ENCODE data around the gene CTU1.
"Not testable (repeated sequence)": the region's sequence is repeated elsewhere in the genome, so short reads cannot be mapped to it uniquely, and the experiment has no call there.

The CTU1 gene

DNA sequence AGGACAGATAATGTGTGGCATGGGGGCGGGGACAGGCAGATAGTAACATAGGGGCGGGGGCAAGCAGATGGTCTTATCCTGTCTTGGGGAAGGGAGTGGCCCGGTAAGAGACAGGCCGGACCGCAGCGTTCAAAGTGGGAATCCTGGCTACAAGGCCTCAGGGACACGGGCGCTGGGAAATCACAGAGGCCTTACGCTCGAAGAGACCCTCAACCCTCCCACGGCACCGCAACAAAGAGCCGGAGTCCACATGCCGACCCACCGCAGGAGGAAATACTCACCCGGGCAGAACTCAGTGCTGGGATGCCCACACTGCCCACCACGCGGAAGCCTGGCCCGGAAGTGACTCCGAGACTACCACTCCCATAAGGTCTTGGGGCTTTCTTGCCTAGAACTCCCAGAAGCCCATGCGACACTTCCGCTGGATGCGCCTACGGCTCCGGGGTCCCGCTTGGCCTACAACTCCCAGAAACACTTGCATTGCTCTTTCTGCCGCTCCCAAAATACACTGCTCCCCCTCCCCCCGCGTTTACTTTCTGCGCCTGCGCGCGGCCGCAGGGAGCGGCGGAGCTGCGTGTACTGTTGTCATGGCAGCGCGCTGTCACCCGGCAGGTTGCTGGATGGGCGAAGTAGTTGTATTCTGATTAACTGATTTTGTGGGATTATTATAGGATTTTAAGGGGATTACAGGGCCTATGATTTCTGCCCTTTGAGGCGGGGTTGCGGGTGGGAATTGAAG, at the start of gene CTU1:
Gene CTU1, minus strand, starts transcription at position 344 of the 739 bp plus-strand sequence. CDS start 3,840 bp downstream, outside the sequence.
- Mint-ChIP-seq H3K9me3 (no peaks in the 10 kb centered on the region), H3K36me3 (ENCODE audit: low read depth) (peaks cover 24% of the 10 kb centered on the region), H3K4me1 (ENCODE audit: low read depth) (peaks cover 41% of the 10 kb centered on the region), H3K4me3 (peak within 1 kb of the TSS; percentile 88), H3K27me3 (no peaks in the 10 kb centered on the region), H3K27ac (peak within 1 kb of the TSS; percentile 97)

DNA sequence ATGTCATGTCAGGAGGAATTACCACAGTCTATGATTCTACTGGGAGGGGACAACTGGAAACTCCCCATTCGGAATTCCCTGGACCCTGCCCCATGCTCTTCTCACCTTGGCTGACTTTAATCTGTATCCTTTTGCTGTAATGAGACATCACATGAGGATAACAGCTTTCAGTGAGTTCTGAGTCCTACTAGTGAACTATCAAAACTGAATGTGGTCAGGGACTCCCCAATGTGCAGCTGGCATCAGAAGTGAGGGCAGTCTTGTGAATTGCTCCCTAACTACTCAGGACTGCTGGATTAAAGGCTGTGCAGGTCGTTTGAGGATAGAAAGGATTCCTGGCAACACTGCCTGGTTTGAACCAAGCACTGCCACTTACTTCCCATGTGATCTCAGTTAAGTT, 49.1 kb upstream of the CTU1 start:
- H3K4me3 Mint-ChIP-seq: no peak overlapping the region
- no peaks in the 10 kb centered on the region for H3K9me3 Mint-ChIP-seq
- peaks cover 3% of the 10 kb centered on the region for H3K27me3 Mint-ChIP-seq
- H3K36me3 Mint-ChIP-seq (ENCODE audit: low read depth): no peaks in the 10 kb centered on the region
- no peak overlapping the region for H3K27ac Mint-ChIP-seq
- H3K4me1 Mint-ChIP-seq (ENCODE audit: low read depth): peaks cover 10% of the 10 kb centered on the region

DNA sequence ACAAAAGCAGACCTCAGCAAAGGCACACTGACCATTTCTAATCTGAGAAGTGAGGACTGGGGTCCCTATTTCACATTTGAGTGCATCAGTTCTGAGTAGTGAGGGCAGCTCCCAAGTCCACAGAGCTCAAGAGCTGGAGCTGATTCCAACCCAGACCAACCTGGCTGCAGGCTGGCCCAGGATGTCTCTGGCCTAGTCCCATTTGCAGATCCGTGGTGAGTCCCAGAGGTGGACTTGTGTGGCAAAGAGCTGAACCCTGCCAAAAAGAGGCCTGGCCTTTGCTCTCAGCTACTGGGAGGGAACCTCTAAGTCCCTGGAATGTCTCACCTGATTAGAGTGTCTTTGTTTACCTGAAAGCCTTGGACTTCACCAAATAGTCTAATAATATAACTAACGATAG, 48.5 kb upstream of the CTU1 start:
- Mint-ChIP-seq H3K27me3 (peaks cover 3% of the 10 kb centered on the region), H3K4me1 (ENCODE audit: low read depth) (peaks cover 10% of the 10 kb centered on the region), H3K27ac (no peak overlapping the region), H3K4me3 (no peak overlapping the region), H3K9me3 (no peaks in the 10 kb centered on the region), H3K36me3 (ENCODE audit: low read depth) (no peaks in the 10 kb centered on the region)

DNA sequence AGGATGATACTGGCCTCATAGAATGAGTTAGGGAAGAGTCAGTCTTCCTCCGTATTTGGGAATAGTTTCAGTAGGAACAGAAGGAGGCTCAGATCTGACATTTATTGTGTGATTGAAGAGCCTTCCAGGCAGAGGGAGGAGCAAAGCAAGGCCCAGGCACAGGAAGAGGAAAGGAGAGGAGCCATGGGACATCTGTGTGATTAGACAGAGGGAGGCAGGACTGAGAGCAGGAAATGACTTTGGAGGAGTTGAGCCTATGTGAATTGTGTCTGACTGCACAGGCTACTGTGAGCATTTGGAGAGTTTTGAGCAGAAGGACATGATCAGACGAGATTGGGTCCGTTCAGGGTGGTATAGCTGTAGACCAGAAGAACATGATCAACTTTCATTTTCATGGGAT, 42.4 kb upstream of the CTU1 start:
- H3K9me3 Mint-ChIP-seq: no peaks in the 10 kb centered on the region
- no peak overlapping the region for H3K4me3 Mint-ChIP-seq
- H3K27ac Mint-ChIP-seq: no peak overlapping the region
- peaks cover 3% of the 10 kb centered on the region for H3K4me1 Mint-ChIP-seq (ENCODE audit: low read depth)
- no peaks in the 10 kb centered on the region for H3K36me3 Mint-ChIP-seq (ENCODE audit: low read depth)
- H3K27me3 Mint-ChIP-seq: no peaks in the 10 kb centered on the region

DNA sequence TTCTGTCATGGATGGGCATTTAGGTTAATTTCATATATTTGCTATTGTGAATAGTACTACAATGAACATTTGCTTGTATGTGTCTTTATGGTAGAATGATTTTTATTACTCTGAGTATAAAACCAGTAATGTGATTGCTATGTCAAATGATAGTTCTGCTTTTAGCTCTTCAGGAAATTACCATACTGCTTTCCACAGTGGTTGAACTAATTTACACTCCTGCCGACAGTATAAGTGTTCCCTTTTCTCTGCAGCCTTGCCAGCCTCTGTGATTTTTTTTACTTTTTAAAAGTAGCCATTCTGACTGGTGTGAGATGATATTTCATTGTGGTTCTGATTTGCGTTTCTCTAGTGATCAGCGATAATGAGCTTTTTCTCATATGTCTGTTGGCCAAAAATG, 40.4 kb upstream of the CTU1 start:
- H3K4me3 Mint-ChIP-seq: no peak overlapping the region
- H3K27me3 Mint-ChIP-seq: no peaks in the 10 kb centered on the region
- no peaks in the 10 kb centered on the region for H3K9me3 Mint-ChIP-seq
- H3K27ac Mint-ChIP-seq: no peak overlapping the region
- no peaks in the 10 kb centered on the region for H3K36me3 Mint-ChIP-seq (ENCODE audit: low read depth)
- peaks cover 3% of the 10 kb centered on the region for H3K4me1 Mint-ChIP-seq (ENCODE audit: low read depth)

DNA sequence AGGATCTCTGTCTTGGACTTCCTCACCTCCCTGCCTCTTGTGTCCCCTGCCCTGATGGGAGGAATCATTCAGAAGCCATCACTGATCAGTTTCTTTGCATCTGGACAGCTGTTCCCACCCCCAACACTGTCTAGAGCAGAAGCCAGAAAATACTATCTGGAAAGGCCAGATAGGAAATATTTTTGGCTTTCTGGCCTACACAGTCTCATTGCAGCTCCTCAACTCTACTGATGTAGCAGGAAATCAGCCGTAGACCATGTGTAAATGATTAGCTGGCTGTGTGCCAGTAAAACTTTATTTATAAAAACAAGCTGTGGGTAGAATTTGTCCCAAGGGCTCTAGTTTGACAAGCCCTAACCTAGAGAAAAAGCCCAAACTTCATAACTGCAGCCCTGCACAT, 39.5 kb upstream of the CTU1 start:
- H3K4me1 Mint-ChIP-seq (ENCODE audit: low read depth): peaks cover 3% of the 10 kb centered on the region
- no peaks in the 10 kb centered on the region for H3K9me3 Mint-ChIP-seq
- no peaks in the 10 kb centered on the region for H3K27me3 Mint-ChIP-seq
- no peak overlapping the region for H3K27ac Mint-ChIP-seq
- H3K36me3 Mint-ChIP-seq (ENCODE audit: low read depth): no peaks in the 10 kb centered on the region
- H3K4me3 Mint-ChIP-seq: no peak overlapping the region

DNA sequence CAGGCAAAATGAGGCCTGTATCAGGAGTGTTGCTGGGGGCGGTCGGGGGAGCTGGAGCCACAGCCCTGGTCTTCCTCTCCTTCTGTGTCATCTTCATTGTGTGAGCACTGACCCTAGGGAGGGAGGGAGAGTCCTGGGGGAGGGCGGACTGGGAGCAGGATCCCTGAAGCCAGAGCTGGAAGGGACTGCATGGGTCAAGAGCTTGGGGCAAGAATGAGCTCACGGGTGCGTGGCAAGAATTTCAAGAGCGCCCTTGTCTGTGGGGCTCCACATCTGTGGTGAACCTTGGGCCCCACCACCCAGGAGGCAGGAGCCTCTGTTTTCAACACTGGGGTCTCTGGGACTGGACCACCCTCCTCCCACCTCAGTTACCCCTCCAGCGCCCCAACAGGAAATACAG, 38.5 kb upstream of the CTU1 start:
- Mint-ChIP-seq H3K36me3 (ENCODE audit: low read depth) (no peaks in the 10 kb centered on the region), H3K4me3 (no peak overlapping the region), H3K27me3 (no peaks in the 10 kb centered on the region), H3K4me1 (ENCODE audit: low read depth) (peaks cover 3% of the 10 kb centered on the region), H3K27ac (no peak overlapping the region), H3K9me3 (no peaks in the 10 kb centered on the region)

DNA sequence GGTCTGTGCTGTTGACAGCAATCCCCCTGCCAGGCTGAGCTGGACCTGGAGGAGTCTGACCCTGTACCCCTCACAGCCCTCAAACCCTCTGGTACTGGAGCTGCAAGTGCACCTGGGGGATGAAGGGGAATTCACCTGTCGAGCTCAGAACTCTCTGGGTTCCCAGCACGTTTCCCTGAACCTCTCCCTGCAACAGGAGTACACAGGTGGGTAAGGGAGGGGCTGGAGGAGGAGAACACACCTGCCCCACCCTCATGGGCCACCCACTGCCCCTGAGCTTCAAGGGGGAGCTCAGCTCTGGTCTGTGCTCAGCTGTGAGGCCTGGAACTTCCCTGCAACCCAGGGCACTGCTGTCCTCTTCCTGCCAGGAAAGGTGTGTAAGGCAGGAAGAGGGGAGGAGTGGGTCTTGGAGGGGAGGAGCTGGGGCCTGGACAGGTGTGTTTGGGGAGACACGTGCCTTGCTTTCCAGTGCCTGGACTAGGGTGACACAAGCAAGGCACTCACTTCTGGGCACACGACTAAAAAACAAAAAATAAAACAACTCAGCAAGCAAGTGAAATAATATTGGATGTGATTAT, 37.8 kb upstream of the CTU1 start:
- peaks cover 3% of the 10 kb centered on the region for H3K4me1 Mint-ChIP-seq (ENCODE audit: low read depth)
- no peak overlapping the region for H3K27ac Mint-ChIP-seq
- H3K4me3 Mint-ChIP-seq: no peak overlapping the region
- H3K27me3 Mint-ChIP-seq: no peaks in the 10 kb centered on the region
- H3K36me3 Mint-ChIP-seq (ENCODE audit: low read depth): no peaks in the 10 kb centered on the region
- no peaks in the 10 kb centered on the region for H3K9me3 Mint-ChIP-seq

DNA sequence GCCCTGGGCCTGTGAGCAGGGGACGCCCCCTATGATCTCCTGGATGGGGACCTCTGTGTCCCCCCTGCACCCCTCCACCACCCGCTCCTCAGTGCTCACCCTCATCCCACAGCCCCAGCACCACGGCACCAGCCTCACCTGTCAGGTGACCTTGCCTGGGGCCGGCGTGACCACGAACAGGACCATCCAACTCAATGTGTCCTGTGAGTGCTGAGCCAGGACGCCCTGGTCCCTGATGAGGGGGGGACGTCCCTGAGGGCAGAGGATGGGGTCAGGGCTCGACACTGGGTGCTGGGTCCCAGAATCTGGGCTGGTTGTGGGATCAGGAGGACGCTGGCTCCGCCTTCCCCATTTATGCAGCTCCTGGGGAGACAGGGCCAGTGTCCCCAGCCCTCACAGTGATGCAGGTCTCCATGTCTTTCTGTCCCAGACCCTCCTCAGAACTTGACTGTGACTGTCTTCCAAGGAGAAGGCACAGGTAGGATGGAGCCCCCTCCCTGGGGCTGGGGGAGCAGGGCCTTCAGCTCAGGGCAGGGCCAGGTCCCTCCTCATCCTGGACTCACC, 36.4 kb upstream of the CTU1 start:
- H3K36me3 Mint-ChIP-seq (ENCODE audit: low read depth): no peaks in the 10 kb centered on the region
- no peaks in the 10 kb centered on the region for H3K9me3 Mint-ChIP-seq
- H3K4me3 Mint-ChIP-seq: no peak overlapping the region
- H3K27ac Mint-ChIP-seq: no peak overlapping the region
- H3K27me3 Mint-ChIP-seq: no peaks in the 10 kb centered on the region
- peaks cover 5% of the 10 kb centered on the region for H3K4me1 Mint-ChIP-seq (ENCODE audit: low read depth)

DNA sequence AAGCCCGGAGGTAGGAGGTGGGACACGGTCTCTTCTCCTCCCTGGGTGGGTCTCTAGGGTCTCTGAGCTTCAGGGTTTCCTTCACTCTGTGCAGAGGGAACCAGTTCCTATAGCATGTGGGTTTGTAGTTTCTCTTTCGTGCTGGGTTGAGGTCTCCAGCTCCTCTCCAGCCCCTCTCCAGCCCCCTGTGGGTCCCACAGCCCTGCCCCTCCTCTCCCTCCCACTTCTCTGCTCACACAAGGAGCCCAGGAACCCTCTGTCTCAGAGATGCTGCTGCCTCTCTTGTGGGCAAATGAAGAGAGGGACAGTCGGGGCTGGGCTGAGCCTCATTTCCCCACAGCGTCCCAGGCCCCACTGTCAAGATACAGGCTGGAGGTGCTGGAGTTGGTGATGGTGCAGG, 35.3 kb upstream of the CTU1 start:
- no peak overlapping the region for H3K4me3 Mint-ChIP-seq
- peaks cover 14% of the 10 kb centered on the region for H3K4me1 Mint-ChIP-seq (ENCODE audit: low read depth)

DNA sequence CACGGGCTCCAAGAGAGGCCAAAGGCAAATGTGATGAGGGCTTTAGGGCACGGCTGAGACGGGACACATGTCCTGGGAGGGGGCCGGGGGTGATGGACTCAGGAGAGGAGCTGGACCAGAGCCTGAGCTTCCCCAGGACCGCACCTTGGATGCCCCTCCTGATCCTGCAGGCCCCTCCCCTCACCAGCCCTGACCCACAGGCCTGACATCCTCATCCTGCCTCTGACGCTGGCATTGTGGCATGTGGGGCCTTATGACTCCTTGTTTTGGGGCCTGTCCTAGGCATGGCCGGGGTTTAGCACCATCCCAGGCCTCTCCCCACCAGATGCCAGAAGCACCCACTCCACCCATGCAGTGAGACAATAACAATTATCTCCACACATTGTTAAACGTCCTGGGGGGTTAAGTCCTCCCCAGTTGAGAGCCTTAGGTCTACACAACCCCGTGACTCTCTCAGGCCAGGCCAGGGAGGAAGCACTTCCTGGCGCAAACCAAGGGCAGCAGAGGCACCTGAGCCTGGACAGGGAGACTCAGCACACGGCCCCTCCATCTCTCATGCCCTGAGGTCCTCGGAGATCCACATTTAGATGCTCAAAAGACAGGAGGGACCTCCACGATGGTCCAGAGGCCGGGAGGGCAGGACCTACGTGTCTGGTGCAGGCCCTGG, 34.7 kb upstream of the CTU1 start:
- peaks cover 12% of the 10 kb centered on the region for H3K4me1 Mint-ChIP-seq (ENCODE audit: low read depth)
- not testable (repeated sequence) for H3K4me3 Mint-ChIP-seq; H3K9me3 Mint-ChIP-seq; H3K36me3 Mint-ChIP-seq (ENCODE audit: low read depth); H3K27me3 Mint-ChIP-seq; H3K27ac Mint-ChIP-seq

More for the DNA sequence above, 35.3 kb upstream of the CTU1 start:
- Mint-ChIP-seq H3K9me3 (no peaks in the 10 kb centered on the region), H3K27ac (no peak overlapping the region), H3K27me3 (no peaks in the 10 kb centered on the region), H3K36me3 (ENCODE audit: low read depth) (no peaks in the 10 kb centered on the region)

DNA sequence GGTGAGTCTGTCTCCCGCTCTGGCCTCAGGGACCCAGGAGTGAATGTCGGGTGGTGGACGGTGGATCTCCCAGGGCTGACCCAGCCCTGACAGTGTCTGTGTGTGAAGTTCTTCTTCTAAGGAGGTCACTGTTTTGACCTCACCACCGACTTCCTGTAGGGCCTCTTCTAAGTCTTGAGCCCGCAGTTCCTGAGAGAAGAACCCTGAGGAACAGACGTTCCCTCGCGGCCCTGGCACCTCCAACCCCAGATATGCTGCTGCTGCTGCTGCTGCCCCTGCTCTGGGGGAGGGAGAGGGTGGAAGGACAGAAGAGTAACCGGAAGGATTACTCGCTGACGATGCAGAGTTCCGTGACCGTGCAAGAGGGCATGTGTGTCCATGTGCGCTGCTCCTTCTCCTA, 33.9 kb upstream of the CTU1 start, which contains the start of gene SIGLEC7:
Gene SIGLEC7, plus strand, starts transcription at position 183 of the 400 bp plus-strand sequence. Its CDS starts 69 bp downstream, at position 252.
- Mint-ChIP-seq H3K27ac (no peak within 1 kb of the TSS), H3K27me3 (no peaks in the 10 kb centered on the region), H3K36me3 (ENCODE audit: low read depth) (no peaks in the 10 kb centered on the region), H3K4me1 (ENCODE audit: low read depth) (peaks cover 20% of the 10 kb centered on the region), H3K4me3 (no peak within 1 kb of the TSS), H3K9me3 (no peaks in the 10 kb centered on the region)

DNA sequence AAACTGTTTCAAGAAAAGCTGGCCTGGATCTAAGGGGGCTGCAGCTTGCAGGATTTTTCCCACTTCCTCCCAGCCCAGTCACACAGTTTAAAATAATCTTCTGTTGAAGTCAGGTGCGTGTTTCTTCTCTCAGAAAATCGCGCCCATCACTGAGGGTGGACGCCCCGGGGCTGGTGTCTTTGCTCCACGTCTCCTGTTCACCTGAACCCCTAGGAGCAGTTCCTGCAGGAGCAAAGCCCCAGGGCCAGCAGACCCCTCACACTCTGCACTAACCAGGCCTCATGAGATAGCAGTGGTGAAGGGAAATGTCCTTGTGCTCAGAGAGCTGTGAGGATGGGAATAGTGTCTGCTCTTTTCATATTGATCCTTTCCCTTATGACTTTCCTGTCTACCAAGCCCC, 33.0 kb upstream of the CTU1 start:
- H3K27ac Mint-ChIP-seq: no peak overlapping the region
- H3K4me3 Mint-ChIP-seq: no peak overlapping the region
- H3K27me3 Mint-ChIP-seq: no peaks in the 10 kb centered on the region
- peaks cover 30% of the 10 kb centered on the region for H3K4me1 Mint-ChIP-seq (ENCODE audit: low read depth)
- no peaks in the 10 kb centered on the region for H3K9me3 Mint-ChIP-seq
- H3K36me3 Mint-ChIP-seq (ENCODE audit: low read depth): no peaks in the 10 kb centered on the region

DNA sequence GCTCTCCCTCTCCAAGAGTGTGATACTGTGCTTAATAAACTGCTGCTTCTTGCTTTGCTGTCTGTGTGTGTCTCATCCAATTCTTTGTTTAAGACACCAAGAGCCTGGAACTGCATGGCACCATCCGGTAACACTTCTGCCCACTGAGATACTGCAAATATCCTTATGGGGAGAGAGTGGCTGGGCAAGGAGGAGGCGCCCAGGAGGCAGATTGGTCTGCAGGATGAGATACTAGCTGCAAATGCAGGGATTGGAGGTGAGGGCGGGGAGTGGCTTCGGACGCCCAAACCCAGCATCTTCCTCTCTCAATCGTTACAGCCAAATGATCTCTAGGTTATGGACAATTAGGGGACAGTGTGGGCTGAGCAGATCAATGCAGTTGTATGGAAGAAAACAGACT, 32.2 kb upstream of the CTU1 start:
- no peak overlapping the region for H3K27ac Mint-ChIP-seq
- no peaks in the 10 kb centered on the region for H3K36me3 Mint-ChIP-seq (ENCODE audit: low read depth)
- H3K4me3 Mint-ChIP-seq: no peak overlapping the region
- H3K9me3 Mint-ChIP-seq: no peaks in the 10 kb centered on the region
- H3K27me3 Mint-ChIP-seq: no peaks in the 10 kb centered on the region
- peaks cover 35% of the 10 kb centered on the region for H3K4me1 Mint-ChIP-seq (ENCODE audit: low read depth)

DNA sequence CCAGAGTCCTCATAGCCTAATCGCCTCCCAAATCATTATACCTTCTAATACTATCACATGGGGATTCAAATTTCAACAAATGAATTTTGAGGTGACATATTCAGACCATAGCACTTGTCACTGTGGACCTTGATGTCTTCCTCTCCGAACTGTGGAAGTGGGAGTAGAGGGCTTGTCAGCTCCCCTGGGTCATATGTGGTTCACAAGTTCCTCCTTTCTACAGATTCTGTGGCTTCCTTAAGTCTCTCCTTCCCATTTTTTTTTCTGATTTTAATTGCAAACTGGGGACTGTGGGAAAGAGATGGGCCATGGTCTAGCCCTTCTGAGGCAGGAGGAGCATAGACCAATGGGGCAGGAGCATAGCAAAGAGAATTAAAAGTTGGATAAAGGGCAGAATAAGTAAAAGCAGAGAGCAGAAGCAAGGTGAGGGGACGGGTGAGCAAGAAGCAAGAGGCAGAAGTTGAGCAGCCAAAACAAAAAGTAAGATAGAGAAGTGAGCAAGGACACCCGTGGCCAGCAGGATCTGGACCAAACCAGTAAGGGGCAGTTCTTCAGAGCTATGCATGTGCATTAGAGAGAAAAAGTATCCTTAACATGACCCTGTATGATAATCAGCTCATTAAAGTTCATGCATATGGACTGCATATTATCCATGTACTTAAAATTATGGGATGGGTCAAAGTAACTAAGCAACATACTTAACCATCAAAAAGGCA, 31.2 kb upstream of the CTU1 start:
- Mint-ChIP-seq H3K27ac (no peak overlapping the region), H3K9me3 (peaks cover 6% of the 10 kb centered on the region), H3K4me3 (no peak overlapping the region), H3K27me3 (no peaks in the 10 kb centered on the region), H3K4me1 (ENCODE audit: low read depth) (peaks cover 45% of the 10 kb centered on the region), H3K36me3 (ENCODE audit: low read depth) (peaks cover 5% of the 10 kb centered on the region)

Measured in stimulated activated naive CD8-positive, alpha-beta T cell treated with anti-CD3 and anti-CD28 coated beads, Interleukin-15, Interleukin-2, amounts not matched to agents 100 ng/mL and 50 ng/mL, for 24 hours (primary cell).